Coronary artery (tissue), 2 donors: ENCODE measurements around the gene DCTN3.
A peak's percentile ranks its signal among the peaks of the same experiment; 100 is the strongest.
"Not testable (repeated sequence)": the region's sequence is repeated elsewhere in the genome, so short reads cannot be mapped to it uniquely, and the experiment has no call there.

Source experiments
- DNase-seq: peaks from one replicate; pipeline ENCODE4 v3.0.0-alpha.2; 2017; ENCODE audit warnings: low spot score
- H3K27ac ChIP-seq, 2 donors: fragments of 200-600 bp; sonication (generic); one replicate each; pipeline ENCODE4 v1.5.1; 2016 to 2019
- H3K4me3 ChIP-seq: fragments of 200-600 bp; sonication (generic); 2 replicates; pipeline ENCODE4 v1.5.1; 2016; ENCODE audit warnings: mild to moderate bottlenecking, moderate library complexity
- TF ChIP-seq, protein P1 (sequence below): fragments of 200-600 bp; sonication (generic); IDR thresholded peaks from one replicate; pipeline ENCODE4 v1.5.1; 2019; ENCODE audit warnings: antibody characterized with exemption

DCTN3 gene

DNA sequence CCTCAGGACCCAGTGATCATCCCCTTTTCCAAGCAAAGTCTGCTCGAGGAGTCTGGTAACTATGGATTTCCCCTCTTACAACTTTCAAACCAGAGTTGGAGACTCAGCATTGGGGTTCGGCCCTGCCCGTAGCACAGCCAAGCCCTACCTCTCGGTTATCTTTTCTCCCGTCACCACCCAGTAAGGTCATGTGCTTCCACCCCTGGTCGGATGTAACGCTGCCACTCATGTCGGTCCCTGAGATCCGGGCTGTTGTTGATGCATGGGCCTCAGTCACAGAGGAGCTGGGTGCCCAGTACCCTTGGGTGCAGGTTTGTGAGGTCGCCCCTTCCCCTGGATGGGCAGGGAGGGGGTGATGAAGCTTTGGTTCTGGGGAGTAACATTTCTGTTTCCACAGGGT is 27.4 kb upstream of the DCTN3 start:
- Histone ChIP-seq H3K27ac (peak overlapping the region in 1 of 2 donors; percentile 91), H3K4me3 (peak overlapping the region; percentile 83)
- TF ChIP-seq, protein P1, sequence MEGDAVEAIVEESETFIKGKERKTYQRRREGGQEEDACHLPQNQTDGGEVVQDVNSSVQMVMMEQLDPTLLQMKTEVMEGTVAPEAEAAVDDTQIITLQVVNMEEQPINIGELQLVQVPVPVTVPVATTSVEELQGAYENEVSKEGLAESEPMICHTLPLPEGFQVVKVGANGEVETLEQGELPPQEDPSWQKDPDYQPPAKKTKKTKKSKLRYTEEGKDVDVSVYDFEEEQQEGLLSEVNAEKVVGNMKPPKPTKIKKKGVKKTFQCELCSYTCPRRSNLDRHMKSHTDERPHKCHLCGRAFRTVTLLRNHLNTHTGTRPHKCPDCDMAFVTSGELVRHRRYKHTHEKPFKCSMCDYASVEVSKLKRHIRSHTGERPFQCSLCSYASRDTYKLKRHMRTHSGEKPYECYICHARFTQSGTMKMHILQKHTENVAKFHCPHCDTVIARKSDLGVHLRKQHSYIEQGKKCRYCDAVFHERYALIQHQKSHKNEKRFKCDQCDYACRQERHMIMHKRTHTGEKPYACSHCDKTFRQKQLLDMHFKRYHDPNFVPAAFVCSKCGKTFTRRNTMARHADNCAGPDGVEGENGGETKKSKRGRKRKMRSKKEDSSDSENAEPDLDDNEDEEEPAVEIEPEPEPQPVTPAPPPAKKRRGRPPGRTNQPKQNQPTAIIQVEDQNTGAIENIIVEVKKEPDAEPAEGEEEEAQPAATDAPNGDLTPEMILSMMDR, result no peak
- no peak for DNase-seq

DNA sequence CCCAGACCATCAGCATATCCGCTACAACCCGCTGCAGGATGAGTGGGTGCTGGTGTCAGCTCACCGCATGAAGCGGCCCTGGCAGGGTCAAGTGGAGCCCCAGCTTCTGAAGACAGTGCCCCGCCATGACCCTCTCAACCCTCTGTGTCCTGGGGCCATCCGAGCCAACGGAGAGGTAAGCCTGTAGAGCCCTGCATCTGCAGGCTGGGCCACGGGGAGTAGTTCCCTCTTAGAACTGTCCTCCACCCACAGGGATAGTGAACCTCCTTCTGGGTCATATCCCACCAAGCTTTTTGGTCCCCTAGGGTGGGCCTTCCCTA is 26.7 kb upstream of the DCTN3 start:
- no peak for DNase-seq
- Histone ChIP-seq H3K27ac (peak overlapping the region; percentile 78 to 91), H3K4me3 (peak overlapping the region; percentile 83)
- TF ChIP-seq, protein P1, result no peak

DNA sequence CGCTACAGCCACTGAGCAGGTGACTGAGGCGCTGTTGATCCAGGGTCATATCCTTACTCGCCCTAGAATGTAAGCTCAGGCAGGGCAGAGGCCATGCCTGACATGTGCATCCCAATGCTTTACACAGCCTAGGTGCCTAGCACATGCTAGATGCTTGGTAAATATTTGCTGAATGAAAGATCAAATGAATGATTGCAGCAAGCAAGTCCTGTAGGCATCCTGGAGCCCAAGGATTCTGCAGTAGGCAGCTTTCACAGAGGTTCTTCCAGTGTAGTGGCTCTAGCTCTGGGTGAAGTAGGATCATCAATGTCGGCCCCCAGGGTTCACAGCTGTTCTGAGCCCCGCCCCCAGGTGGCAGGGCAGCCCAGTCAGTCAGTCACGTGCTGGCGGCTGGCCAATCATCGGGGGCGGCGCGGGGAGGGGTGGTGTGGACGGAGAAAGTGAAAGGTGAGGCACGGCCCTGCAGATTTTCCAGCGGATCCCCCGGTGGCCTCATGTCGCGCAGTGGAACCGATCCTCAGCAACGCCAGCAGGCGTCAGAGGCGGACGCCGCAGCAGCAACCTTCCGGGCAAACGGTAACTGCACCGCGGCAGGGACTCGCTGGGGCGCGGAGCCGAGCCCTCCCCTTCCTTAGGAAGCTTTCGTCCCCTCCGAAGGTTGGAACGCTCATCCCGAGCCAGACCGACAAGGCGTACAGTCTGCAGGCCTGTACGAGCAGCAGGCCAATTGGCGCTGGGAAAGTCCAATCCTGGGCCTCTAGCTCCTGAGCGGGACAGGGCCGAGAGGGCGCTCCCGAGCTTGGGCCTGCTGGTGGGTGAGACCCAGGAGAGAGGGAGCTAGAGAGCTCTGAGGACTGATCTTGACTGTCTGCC is 26.2 kb upstream of the DCTN3 start, which contains the start of gene GALT:
Gene GALT (plus strand): TSS at position 465 of the 873 bp plus-strand sequence. CDS start 30 bp downstream, at position 495.
- Histone ChIP-seq H3K4me3 (peak within 1 kb of the TSS; percentile 83), H3K27ac (peak within 1 kb of the TSS; percentile 78 to 91)
- DNase-seq, result peak; percentile 95
- TF ChIP-seq, protein P1, result no peak

DNA sequence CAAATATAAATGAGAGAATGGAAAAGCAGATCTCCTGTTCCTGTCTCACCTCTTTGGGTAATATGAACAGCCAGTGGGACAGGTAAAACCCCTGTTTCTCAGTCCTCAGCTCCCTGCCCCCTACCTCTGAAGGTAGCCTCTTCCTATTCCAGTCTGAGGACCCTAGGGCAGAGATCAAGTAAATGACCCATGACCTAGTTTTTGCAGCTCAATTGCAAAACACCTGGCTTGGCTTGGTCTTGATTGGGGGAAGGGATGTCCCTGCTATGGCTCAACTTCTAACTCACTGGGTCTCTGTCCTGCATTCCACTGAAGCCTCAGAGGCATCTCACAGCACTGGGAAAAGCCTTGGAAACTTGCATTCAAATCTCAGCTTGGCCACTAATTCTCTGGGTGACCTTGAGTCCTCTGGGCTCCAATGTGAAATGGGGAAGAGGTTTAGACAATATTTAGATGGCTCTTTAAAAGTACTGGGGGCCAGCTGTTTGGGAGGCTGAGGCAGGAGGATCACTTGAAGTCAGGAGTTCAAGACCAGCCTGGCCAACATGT is 24.5 kb upstream of the DCTN3 start:
- Histone ChIP-seq H3K27ac (no peak overlapping the region), H3K4me3 (no peak overlapping the region)
- TF ChIP-seq, protein P1, result no peak

GRCh38 chr9:34642679-34643078 is 22.4 kb upstream of the DCTN3 start:
- H3K27ac ChIP-seq, result no peak overlapping the region
- no peak for DNase-seq
- TF ChIP-seq, protein P1, result no peak
- no peak overlapping the region for H3K4me3 ChIP-seq

More for the DNA sequence above, 24.5 kb upstream of the DCTN3 start:
- DNase-seq, result no peak

DNA sequence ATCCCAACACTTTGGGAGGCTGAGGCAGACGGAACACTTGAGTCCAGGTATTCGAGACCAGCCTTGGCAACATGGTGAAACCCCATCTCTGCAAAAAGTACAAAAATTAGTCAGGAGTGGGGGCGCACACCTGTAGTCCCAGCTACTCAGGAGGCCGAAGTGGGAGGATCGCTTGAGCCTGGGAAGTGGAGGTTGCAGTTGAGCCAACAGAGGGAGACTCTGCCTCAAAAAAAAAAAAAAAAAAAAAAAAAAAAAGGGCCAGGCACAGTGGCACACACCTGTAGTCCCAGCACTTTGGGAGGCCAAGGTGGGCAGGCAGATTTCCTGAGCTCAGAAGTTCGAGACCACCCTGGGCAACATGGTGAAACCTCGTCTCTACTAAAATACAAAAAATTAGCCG is 19.0 kb upstream of the DCTN3 start:
- H3K27ac ChIP-seq, DNase-seq, H3K4me3 ChIP-seq: not testable (repeated sequence)

DNA sequence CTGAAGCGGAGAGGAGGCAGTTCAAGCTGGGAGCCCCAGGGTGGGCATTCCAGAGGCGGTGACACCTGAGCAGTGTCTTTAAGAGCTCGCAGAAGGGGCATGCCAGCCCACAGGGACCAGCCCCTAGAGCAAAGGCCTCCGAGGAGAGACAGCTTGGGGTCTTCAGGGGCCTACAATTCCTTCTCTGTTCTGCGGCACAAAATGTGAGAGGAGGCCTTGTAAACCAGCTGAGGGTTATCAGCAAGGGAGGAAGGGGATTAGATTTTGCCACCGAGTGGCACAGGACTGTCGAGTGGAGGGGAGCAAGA is 17.8 kb upstream of the DCTN3 start:
- peak overlapping the region; percentile 79 to 91 for H3K27ac ChIP-seq

More for the DNA sequence above, 17.8 kb upstream of the DCTN3 start:
- TF ChIP-seq, protein P1, result no peak
- DNase-seq, result no peak
- H3K4me3 ChIP-seq, result peak overlapping the region; percentile 77
